T-helper 2 cell treated with Interferon-gamma antibody and Interleukin-4, amounts not matched to agents 5 μg/mL and 100 μg/mL, for 36 hours (primary cell): ENCODE results near the gene CD37.
"Not testable (repeated sequence)": the region's sequence is repeated elsewhere in the genome, so short reads cannot be mapped to it uniquely, and the experiment has no call there.

Experiments
- DNase-seq: peaks from one replicate; pipeline ENCODE4 v3.0.0; 2021; ENCODE audit warnings: low spot score
- H3K27ac Mint-ChIP-seq: one replicate; pipeline ENCODE4 v1.8.0; 2021; ENCODE audit warnings: mild to moderate bottlenecking, mixed read lengths
- H3K27me3 Mint-ChIP-seq: one replicate; pipeline ENCODE4 v1.8.0; 2021; ENCODE audit warnings: low read depth, mixed read lengths
- H3K36me3 Mint-ChIP-seq: one replicate; pipeline ENCODE4 v1.8.0; 2021; ENCODE audit warnings: low read depth, mixed read lengths
- H3K4me1 Mint-ChIP-seq: one replicate; pipeline ENCODE4 v1.8.0; 2021; ENCODE audit warnings: low read depth, mixed read lengths
- H3K4me3 Mint-ChIP-seq: one replicate; pipeline ENCODE4 v1.8.0; 2022; ENCODE audit warnings: mild to moderate bottlenecking, moderate library complexity, mixed read lengths
- H3K9me3 Mint-ChIP-seq: one replicate; pipeline ENCODE4 v1.8.0; 2021; ENCODE audit warnings: mixed read lengths

The CD37 gene, protein sequence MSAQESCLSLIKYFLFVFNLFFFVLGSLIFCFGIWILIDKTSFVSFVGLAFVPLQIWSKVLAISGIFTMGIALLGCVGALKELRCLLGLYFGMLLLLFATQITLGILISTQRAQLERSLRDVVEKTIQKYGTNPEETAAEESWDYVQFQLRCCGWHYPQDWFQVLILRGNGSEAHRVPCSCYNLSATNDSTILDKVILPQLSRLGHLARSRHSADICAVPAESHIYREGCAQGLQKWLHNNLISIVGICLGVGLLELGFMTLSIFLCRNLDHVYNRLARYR

DNA sequence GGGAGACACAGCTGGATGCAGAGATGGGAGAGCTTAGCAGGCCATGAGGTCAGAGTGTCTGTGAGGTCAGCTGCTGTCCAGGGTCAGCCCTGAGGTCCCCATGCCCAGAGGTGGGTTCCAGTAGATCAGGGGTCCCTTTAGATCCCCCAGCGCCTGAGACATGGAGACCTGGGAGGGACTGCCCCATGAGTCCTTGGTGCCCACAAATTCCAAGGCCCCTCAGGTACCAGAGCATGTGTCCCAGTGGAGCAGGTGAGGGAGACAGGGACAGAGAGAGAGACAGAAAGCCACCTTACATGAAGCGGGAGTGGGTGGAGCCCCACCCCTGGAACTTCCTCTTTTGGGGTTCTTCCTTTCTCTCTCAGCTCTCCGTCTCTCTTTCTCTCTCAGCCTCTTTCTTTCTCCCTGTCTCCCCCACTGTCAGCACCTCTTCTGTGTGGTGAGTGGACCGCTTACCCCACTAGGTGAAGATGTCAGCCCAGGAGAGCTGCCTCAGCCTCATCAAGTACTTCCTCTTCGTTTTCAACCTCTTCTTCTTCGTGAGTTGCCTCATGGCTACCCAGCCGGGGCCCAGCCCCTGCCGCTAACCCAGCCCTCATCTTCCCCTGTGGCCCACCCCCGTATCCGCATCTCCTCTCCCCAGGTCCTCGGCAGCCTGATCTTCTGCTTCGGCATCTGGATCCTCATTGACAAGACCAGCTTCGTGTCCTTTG is at the start of gene CD37:
CD37 (plus strand) TSS at position 336 of the 713 bp plus-strand sequence; CDS start at position 471, 135 bp downstream.
- Mint-ChIP-seq H3K27ac (peak within 1 kb of the TSS; percentile 98), H3K9me3 (no peaks in the 10 kb centered on the region), H3K4me1 (peaks cover 57% of the 10 kb centered on the region), H3K36me3 (peaks cover 34% of the 10 kb centered on the region), H3K4me3 (peak within 1 kb of the TSS; percentile 98), H3K27me3 (no peaks in the 10 kb centered on the region)
- DNase-seq, result peak; percentile 53

DNA sequence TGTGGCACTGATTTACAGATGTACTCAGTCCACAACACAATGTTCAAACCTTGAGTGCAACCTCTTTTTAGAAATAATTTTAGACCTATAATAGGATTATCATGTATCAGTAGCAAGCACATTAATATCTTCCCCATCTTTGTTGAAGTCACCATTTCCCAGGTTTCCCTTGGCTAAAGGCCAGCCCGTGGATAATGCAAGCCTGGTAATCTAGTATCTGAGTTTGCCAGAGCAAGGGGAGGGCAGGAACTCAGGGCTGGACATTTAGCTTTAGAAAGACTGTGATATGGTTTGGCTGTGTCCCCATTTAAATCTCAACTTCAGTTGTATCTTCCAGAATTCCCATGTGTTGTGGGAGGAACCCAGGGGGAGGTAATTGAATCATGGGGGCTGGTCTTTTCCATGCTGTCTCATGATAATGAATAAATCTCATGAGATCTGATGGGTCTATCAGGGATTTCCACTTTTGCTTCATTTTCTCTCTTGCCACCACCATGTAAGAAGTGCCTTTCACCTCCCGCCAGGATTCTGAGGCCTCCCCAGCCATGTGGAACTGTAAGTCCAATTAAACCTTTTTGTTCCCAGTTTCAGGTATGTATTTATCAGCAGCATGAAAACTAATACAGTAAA is 48.0 kb upstream of the CD37 start:
- H3K27me3 Mint-ChIP-seq, result peaks cover 2% of the 10 kb centered on the region
- no peak overlapping the region for H3K27ac Mint-ChIP-seq
- no peak for DNase-seq
- no peak overlapping the region for H3K4me3 Mint-ChIP-seq
- H3K9me3 Mint-ChIP-seq, result no peaks in the 10 kb centered on the region
- H3K36me3 Mint-ChIP-seq, result no peaks in the 10 kb centered on the region
- H3K4me1 Mint-ChIP-seq, result no peaks in the 10 kb centered on the region

DNA sequence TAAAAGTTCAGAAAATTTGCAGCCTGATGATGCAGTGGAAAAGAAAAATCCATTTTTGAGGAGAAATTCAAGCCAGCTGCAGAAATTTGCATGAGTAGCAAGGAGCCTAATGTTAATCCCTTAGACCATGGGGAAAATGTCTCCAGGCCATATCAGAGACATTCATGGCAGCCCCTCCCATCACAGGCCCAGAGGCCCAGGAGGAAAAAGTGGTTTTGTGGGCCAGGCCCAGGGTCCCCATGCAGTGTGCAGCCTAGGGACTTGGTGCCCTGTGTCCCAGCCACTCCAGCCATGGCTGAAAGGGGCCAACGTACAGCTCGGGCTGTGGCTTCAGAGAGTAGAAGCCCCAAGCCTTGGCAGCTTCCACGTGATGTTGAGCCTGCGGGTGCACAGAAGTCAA is 47.0 kb upstream of the CD37 start:
- not testable (repeated sequence) for DNase-seq, H3K36me3 Mint-ChIP-seq, H3K4me1 Mint-ChIP-seq, H3K9me3 Mint-ChIP-seq, H3K27me3 Mint-ChIP-seq, H3K4me3 Mint-ChIP-seq, H3K27ac Mint-ChIP-seq

DNA sequence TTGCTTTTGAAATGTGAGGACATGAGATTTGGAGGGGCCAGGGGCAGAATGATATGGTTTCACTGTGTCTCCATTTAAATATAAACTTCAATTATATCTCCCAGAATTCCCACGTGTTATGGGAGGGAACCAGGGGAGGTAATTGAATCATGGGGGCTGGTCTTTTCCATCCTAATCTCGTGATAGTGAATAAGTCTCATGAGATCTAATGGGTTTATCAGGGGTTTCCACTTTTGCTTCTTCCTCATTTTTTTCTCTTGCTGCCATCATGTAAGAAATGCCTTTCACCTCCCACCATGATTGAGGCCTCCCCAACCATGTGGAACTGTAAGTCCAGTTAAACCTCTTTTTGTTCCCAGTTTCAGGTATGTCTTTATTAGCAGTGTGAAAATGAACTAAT is 45.9 kb upstream of the CD37 start:
- not testable (repeated sequence) for H3K27me3 Mint-ChIP-seq, H3K36me3 Mint-ChIP-seq, H3K4me3 Mint-ChIP-seq, DNase-seq, H3K4me1 Mint-ChIP-seq, H3K9me3 Mint-ChIP-seq, H3K27ac Mint-ChIP-seq

DNA sequence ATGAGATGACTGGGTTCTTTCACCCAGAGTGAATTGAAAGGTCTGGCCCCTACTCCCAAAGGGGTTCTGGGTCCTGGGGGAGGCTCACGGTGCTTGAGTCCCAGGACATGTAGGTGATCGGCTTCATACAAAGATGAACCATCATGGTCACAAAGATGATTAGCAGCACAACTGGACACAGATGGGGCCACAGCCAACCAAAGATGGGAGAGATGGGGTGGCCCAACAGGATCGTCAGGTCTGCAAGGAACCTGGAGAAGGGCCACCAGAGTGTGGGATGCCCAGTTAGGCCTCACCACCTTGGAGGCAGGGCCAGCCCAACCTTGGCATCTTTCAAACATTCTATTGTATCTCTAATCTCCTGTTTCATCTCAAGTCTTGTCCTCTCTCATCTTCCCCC is 44.7 kb upstream of the CD37 start:
- no peaks in the 10 kb centered on the region for H3K36me3 Mint-ChIP-seq
- no peak overlapping the region for H3K27ac Mint-ChIP-seq
- no peaks in the 10 kb centered on the region for H3K4me1 Mint-ChIP-seq
- no peak for DNase-seq
- peaks cover 2% of the 10 kb centered on the region for H3K27me3 Mint-ChIP-seq
- no peaks in the 10 kb centered on the region for H3K9me3 Mint-ChIP-seq
- no peak overlapping the region for H3K4me3 Mint-ChIP-seq

DNA sequence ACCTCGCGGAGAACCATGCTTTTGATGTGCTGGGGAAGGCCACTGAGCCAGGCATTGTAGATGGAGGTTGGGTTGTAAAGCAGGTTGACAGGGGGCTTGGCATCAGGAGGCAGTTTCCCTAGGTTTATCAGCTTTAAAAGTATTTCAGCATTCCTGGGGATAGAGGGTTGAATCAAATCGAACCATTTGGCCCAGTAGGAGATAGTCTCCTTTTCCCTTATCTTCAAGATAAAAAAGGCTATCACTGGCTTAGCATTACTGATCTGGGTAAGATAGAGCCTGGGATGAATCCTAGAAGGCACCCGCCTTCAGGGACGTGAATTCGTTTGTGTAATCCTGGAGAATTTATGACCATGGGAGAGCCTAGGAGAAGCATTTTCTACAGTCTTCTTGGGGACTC is 40.8 kb upstream of the CD37 start:
- no peaks in the 10 kb centered on the region for H3K4me1 Mint-ChIP-seq
- no peaks in the 10 kb centered on the region for H3K36me3 Mint-ChIP-seq
- no peak overlapping the region for H3K4me3 Mint-ChIP-seq
- DNase-seq, result no peak
- peaks cover 3% of the 10 kb centered on the region for H3K27me3 Mint-ChIP-seq
- H3K27ac Mint-ChIP-seq, result no peak overlapping the region
- no peaks in the 10 kb centered on the region for H3K9me3 Mint-ChIP-seq

DNA sequence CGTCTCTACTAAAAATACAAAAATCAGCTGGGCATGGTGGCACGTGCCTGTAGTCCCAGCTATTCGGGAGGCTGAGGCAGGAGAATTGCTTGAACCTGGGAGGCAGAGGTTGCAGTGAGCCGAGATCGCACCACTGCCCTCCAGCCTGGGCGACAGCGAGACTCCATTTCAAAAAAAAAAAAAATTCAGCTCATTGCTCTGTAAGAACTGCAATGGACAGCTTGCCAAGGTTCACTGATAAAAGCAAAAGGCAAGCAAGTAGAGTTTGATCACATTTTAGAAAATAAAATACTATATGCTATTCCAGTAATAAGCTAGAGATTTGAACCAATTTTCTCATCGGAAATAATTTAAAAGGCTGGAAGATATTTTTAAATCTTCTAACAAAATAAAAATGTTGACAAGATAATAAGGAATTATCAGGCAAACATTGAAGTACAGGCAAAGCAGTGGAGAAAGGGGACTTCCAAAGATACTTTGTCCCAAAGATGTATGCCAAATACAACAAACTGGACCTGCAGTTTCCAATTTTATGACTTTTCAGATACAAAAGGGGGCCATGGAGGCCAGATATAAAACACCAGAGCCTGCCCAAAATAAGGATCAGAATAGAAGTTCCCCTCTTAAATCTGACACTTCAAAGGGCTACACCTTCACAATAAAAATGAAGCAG is 39.9 kb upstream of the CD37 start:
- Mint-ChIP-seq H3K27me3 (peaks cover 4% of the 10 kb centered on the region), H3K27ac (no peak overlapping the region), H3K4me1 (no peaks in the 10 kb centered on the region), H3K36me3 (no peaks in the 10 kb centered on the region), H3K9me3 (no peaks in the 10 kb centered on the region), H3K4me3 (no peak overlapping the region)
- DNase-seq, result no peak

DNA sequence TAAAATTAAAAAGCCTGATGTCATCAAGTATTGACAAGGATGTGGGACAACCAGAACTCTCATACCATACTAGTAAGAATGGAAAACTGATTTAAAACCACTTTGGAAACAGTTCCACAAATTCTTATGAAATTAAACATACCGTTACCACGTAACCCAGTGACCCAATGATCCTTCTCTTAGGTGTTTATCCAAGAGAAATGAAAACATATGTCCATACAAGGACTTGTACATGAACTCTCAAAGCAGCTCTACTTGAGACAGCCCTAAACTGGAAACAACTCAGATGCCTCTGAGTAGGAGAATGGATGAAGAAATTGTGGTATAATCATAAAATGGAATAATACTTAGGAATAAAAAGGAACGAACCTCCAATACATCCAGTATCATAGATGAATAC is 37.8 kb upstream of the CD37 start:
- H3K27me3 Mint-ChIP-seq, result peaks cover 5% of the 10 kb centered on the region

DNA sequence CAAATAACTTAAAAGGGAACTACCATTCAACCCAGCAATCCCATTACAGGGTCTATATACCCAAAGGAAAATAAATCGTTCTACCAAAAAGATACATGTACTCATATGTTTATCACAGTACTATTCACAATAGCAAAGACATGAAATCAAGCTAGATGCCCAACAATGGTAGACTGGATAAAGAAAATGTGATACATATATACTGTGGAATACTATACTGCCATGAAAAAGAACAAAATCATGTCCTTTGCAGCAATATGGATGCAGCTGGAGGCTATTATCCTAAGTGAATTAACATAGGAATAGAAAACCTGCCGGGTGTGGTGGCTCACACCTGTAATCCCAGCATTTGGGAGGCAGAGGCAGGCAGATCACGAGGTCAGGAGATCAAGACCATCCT is 36.6 kb upstream of the CD37 start:
- not testable (repeated sequence) for H3K9me3 Mint-ChIP-seq, H3K27me3 Mint-ChIP-seq, H3K4me3 Mint-ChIP-seq, H3K27ac Mint-ChIP-seq, DNase-seq, H3K36me3 Mint-ChIP-seq, H3K4me1 Mint-ChIP-seq

More for the DNA sequence above, 37.8 kb upstream of the CD37 start:
- no peaks in the 10 kb centered on the region for H3K9me3 Mint-ChIP-seq
- DNase-seq, result no peak
- no peak overlapping the region for H3K27ac Mint-ChIP-seq
- peaks cover 2% of the 10 kb centered on the region for H3K4me1 Mint-ChIP-seq
- H3K4me3 Mint-ChIP-seq, result no peak overlapping the region
- H3K36me3 Mint-ChIP-seq, result no peaks in the 10 kb centered on the region

DNA sequence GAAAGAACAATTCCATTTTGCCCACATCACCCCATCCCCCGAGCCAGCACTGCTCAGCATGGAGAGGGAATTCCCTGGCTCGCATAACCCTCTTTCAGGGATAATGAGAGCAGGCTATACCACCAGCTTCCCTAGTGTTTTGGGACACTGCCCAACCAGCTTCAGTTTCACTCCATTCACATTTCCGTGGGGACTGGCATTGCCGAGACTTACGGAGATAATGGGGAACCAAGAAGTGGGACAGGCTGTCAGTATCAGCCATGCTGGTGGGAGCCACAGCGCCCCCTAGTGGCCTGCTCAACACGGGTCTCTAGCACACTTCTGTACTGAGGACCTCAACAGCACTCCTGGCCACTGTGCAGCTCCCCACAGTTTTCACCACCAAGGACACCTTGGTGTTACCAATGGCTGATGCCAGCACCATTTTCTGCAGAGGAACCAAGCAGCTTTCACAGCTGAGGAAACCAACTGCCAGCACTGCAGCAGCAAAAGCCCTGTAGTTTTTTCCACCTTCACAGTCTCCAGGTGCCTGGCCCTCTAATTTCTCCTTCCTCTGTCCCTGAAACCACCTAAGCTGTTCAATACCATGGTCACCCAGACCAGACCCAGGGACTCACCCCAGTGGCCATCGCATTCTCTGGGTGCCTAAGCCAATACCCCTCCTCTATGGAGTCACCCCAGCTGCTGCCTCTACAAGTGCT is 33.9 kb upstream of the CD37 start:
- Mint-ChIP-seq H3K9me3 (no peaks in the 10 kb centered on the region), H3K27ac (no peak overlapping the region), H3K36me3 (no peaks in the 10 kb centered on the region), H3K4me1 (peaks cover 2% of the 10 kb centered on the region), H3K4me3 (no peak overlapping the region), H3K27me3 (peaks cover 7% of the 10 kb centered on the region)
- peak; percentile 72 for DNase-seq

DNA sequence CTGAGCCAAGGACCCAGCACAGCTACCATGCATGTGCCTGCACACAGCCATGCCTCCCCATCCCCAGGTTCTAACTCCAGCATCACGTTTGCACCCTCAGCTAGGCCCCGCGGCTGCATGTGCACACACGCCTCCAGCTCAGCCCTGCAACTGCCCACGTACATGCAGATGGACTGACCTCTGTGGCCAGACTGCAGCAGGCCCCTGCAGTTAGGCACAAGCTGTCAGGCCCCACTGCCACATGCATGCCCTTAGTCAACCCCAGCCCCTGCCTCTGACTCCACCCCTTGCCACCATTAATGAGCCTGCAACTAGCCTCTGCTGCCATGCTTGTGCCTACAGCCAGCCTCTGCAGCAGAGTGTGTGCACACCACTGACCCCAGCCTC is 33.3 kb upstream of the CD37 start:
- Mint-ChIP-seq H3K27me3 (peaks cover 7% of the 10 kb centered on the region), H3K36me3 (no peaks in the 10 kb centered on the region), H3K4me1 (peaks cover 2% of the 10 kb centered on the region), H3K27ac (no peak overlapping the region), H3K9me3 (no peaks in the 10 kb centered on the region), H3K4me3 (no peak overlapping the region)
- DNase-seq, result no peak

DNA sequence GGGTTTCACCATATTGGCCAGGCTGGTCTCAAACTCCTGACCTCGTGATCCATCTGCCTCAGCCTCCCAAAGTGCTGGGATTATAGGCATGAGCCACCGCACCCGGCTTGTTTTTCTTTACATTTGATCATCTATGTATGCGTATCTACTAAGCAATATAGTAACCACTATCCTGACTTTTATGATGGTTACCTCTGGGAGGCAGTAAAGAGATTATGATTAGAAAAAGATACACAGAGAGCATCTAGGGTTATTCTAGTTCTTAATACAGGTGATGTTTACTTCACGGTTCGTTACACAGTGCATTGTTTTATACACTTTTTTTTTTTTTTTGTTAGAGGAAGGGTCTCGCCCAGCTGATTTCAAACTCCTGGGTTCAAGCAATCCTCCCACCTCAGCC is 28.5 kb upstream of the CD37 start:
- H3K9me3 Mint-ChIP-seq, H3K4me3 Mint-ChIP-seq, DNase-seq, H3K4me1 Mint-ChIP-seq, H3K27ac Mint-ChIP-seq, H3K36me3 Mint-ChIP-seq, H3K27me3 Mint-ChIP-seq: not testable (repeated sequence)

DNA sequence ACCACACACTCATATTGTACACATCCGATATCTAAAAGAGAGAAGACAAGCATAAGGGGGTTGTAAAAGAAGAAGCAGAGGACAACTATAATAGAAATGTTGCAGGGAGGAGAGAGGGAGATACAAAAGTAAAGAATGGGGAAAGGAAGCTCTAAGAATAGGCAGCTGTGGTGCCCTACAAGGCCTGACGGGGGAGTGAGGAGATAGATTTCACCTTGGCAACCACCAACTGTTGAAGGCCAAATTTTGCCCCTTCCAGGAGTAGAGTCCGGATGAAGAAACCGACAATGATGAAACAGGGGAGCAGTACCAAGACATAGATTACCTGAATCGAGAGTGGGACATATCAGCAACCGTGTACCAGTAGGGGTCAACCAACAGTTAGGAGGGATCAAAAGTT is 26.1 kb upstream of the CD37 start:
- H3K4me1 Mint-ChIP-seq, result no peaks in the 10 kb centered on the region
- no peak for DNase-seq
- H3K9me3 Mint-ChIP-seq, result no peaks in the 10 kb centered on the region
- H3K27ac Mint-ChIP-seq, result no peak overlapping the region
- H3K36me3 Mint-ChIP-seq, result peaks cover 4% of the 10 kb centered on the region
- H3K27me3 Mint-ChIP-seq, result no peaks in the 10 kb centered on the region
- no peak overlapping the region for H3K4me3 Mint-ChIP-seq

DNA sequence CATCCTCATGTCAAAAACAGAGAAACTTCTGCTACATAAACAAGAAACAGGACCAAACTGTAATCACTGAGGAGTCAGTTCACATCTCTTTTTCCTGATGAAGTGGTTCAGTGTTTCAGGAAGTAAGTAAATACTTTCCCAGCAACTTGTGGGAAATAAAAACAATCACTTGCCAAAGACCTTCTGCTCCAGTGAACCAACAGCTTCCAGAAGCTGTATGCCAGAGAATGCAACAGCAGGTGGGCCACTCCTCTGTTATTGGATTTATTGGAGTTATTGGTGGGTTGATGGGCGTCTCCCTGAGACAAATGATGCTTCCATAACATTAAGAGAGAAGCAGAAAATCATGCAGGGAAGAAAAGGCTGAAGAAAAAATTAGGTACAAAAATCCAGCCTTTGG is 20.1 kb upstream of the CD37 start:
- Mint-ChIP-seq H3K36me3 (peaks cover 19% of the 10 kb centered on the region), H3K27ac (no peak overlapping the region), H3K9me3 (peaks cover 19% of the 10 kb centered on the region), H3K27me3 (no peaks in the 10 kb centered on the region), H3K4me1 (peaks cover 3% of the 10 kb centered on the region), H3K4me3 (no peak overlapping the region)
- no peak for DNase-seq
